Hepatocyte (in vitro differentiated cells): Measurements from ENCODE around the gene ASIC2. TPM values are rescaled to one million over a fixed set of nuclear protein-coding genes. Genes with fewer than 3 reads are reported as not detected.

Source experiments
- DNase-seq: peaks from one replicate; pipeline ENCODE4 v3.0.0-alpha.2; 2016; ENCODE audit warnings: low spot score
- H2AFZ ChIP-seq: fragments of 200-600 bp; sonication (generic); 2 replicates; pipeline ENCODE4 v1.6.0; 2016; ENCODE audit warnings: antibody characterized with exemption, mild to moderate bottlenecking
- H3K27ac ChIP-seq: fragments of 200-600 bp; sonication (generic); 2 replicates; pipeline ENCODE4 v1.5.1; 2016; ENCODE audit warnings: mild to moderate bottlenecking
- H3K27me3 ChIP-seq: fragments of 200-600 bp; sonication (generic); 2 replicates; pipeline ENCODE4 v1.6.1; 2016
- H3K36me3 ChIP-seq: fragments of 200-600 bp; sonication (generic); replicated peaks from 2 replicates; pipeline ENCODE4 v1.5.1; 2016; ENCODE audit warnings: low read depth; ENCODE audit not compliant: insufficient read depth
- H3K4me1 ChIP-seq: fragments of 200-600 bp; sonication (generic); 2 replicates; pipeline ENCODE4 v1.5.1; 2016; ENCODE audit warnings: mild to moderate bottlenecking, moderate library complexity; ENCODE audit not compliant: insufficient read depth
- H3K4me2 ChIP-seq: fragments of 200-600 bp; sonication (generic); 2 replicates; pipeline ENCODE4 v1.6.0; 2016
- H3K4me3 ChIP-seq: fragments of 200-600 bp; sonication (generic); 2 replicates; pipeline ENCODE4 v1.5.1; 2016; ENCODE audit warnings: mild to moderate bottlenecking
- H3K79me2 ChIP-seq: fragments of 200-600 bp; sonication (generic); 2 replicates; pipeline ENCODE4 v1.6.0; 2017; ENCODE audit warnings: mild to moderate bottlenecking
- H3K9me2 ChIP-seq: fragments of 200-600 bp; sonication (generic); replicated peaks from 2 replicates; pipeline ENCODE4 v1.6.0; 2017; ENCODE audit warnings: mild to moderate bottlenecking; ENCODE audit not compliant: insufficient read depth
- H3K9me3 ChIP-seq: fragments of 200-600 bp; sonication (generic); 2 replicates; pipeline ENCODE4 v1.5.1; 2016; ENCODE audit warnings: low read depth, mild to moderate bottlenecking
- H4K20me1 ChIP-seq: fragments of 200-600 bp; sonication (generic); 2 replicates; pipeline ENCODE4 v1.6.0; 2016; ENCODE audit warnings: mild to moderate bottlenecking; ENCODE audit not compliant: insufficient read depth, poor library complexity, severe bottlenecking
- EZH2 ChIP-seq: fragments of 200-600 bp; sonication (generic); IDR thresholded peaks from 2 replicates; pipeline ENCODE4 v1.6.1; 2016; ENCODE audit warnings: antibody characterized with exemption, mild to moderate bottlenecking, borderline replicate concordance
- EZH2phosphoT487 ChIP-seq: fragments of 200-600 bp; sonication (generic); IDR thresholded peaks from one replicate; pipeline ENCODE4 v1.6.1; 2018; ENCODE audit warnings: antibody characterized with exemption, mild to moderate bottlenecking, low read depth, moderate library complexity; ENCODE audit not compliant: unreplicated experiment, severe bottlenecking
- WGBS: methylation state at CpG from one replicate; pipeline ENCODE4 v1.1.6; 2016; ENCODE audit warnings: low lambda C conversion rate; ENCODE audit errors: missing lambda C conversion rate; 5-methylcytosine and 5-hydroxymethylcytosine counted together
- polyA plus RNA-seq: library from polyadenylated mRNA; unstranded; fragments of >200 nt; fragmentation: Nextera tagmentation; extraction: Ambion mirVana; gene quantifications from 2 replicates; pipeline ENCODE4 v1.2.1, GENCODE V29; 2016
- total RNA-seq: library from RNA; depleted of rRNA; stranded (reverse); fragments of >200 nt; gene quantifications from 2 replicates; pipeline ENCODE4 v1.2.3, GENCODE V29; 2014
- TF ChIP-seq, protein P1 (sequence below): fragments of 200-600 bp; sonication (generic); IDR thresholded peaks from 2 replicates; pipeline ENCODE4 v1.5.1; 2016; ENCODE audit warnings: antibody characterized with exemption, mild to moderate bottlenecking; ENCODE audit not compliant: poor library complexity

The ASIC2 gene
- total and polyA plus RNA-seq, 2 experiments from 2014 or later, result 2.3 to 3.3 TPM

GRCh38 chr17:33284022-33284421 lies 9.1 kb downstream of the ASIC2 start:
- peak; percentile 54 for DNase-seq
- H3K4me2 ChIP-seq, result no peak overlapping the region

GRCh38 chr17:33280162-33280943 lies 12.7 kb downstream of the ASIC2 start:
- H3K9me2 ChIP-seq, result no peaks in the 10 kb centered on the region
- 87% methylated on average over 8 of the region's 8 CpGs for WGBS
- no peak overlapping the region for H3K4me3 ChIP-seq

More at GRCh38 chr17:33284022-33284421, 9.1 kb downstream of the ASIC2 start:
- H3K79me2 ChIP-seq, result no peaks in the 10 kb centered on the region
- peak overlapping the region; percentile 63 for H3K27ac ChIP-seq
- WGBS, result 17% methylated on average over 4 of the region's 4 CpGs
- peaks cover 15% of the 10 kb centered on the region for H3K27me3 ChIP-seq
- H2AFZ ChIP-seq, result no peak overlapping the region
- no peaks in the 10 kb centered on the region for H3K36me3 ChIP-seq
- H3K9me2 ChIP-seq, result no peaks in the 10 kb centered on the region
- TF ChIP-seq EZH2phosphoT487, result no peak
- TF ChIP-seq, protein P1, sequence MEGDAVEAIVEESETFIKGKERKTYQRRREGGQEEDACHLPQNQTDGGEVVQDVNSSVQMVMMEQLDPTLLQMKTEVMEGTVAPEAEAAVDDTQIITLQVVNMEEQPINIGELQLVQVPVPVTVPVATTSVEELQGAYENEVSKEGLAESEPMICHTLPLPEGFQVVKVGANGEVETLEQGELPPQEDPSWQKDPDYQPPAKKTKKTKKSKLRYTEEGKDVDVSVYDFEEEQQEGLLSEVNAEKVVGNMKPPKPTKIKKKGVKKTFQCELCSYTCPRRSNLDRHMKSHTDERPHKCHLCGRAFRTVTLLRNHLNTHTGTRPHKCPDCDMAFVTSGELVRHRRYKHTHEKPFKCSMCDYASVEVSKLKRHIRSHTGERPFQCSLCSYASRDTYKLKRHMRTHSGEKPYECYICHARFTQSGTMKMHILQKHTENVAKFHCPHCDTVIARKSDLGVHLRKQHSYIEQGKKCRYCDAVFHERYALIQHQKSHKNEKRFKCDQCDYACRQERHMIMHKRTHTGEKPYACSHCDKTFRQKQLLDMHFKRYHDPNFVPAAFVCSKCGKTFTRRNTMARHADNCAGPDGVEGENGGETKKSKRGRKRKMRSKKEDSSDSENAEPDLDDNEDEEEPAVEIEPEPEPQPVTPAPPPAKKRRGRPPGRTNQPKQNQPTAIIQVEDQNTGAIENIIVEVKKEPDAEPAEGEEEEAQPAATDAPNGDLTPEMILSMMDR, result no peak
- no peak for TF ChIP-seq EZH2
- H3K9me3 ChIP-seq, result no peaks in the 10 kb centered on the region
- H4K20me1 ChIP-seq, result no peaks in the 10 kb centered on the region
- H3K4me3 ChIP-seq, result no peak overlapping the region
- H3K4me1 ChIP-seq, result no peaks in the 10 kb centered on the region

GRCh38 chr17:33277436-33278100 lies 15.5 kb downstream of the ASIC2 start:
- WGBS, result 45% methylated on average over 10 of the region's 10 CpGs
- Histone ChIP-seq H3K36me3 (no peaks in the 10 kb centered on the region), H4K20me1 (no peaks in the 10 kb centered on the region), H3K9me3 (no peaks in the 10 kb centered on the region), H3K4me2 (no peak overlapping the region), H3K4me3 (no peak overlapping the region), H3K4me1 (no peaks in the 10 kb centered on the region), H3K27me3 (no peaks in the 10 kb centered on the region), H3K9me2 (no peaks in the 10 kb centered on the region), H2AFZ (no peak overlapping the region), H3K27ac (no peak overlapping the region), H3K79me2 (no peaks in the 10 kb centered on the region)
- TF ChIP-seq EZH2, result no peak
- TF ChIP-seq EZH2phosphoT487, result no peak
- TF ChIP-seq, protein P1, result no peak
- DNase-seq, result no peak

More at GRCh38 chr17:33280162-33280943, 12.7 kb downstream of the ASIC2 start:
- TF ChIP-seq, protein P1, result no peak
- TF ChIP-seq EZH2 (no peak), EZH2phosphoT487 (no peak)
- H2AFZ ChIP-seq, result no peak overlapping the region
- no peak overlapping the region for H3K4me2 ChIP-seq
- no peaks in the 10 kb centered on the region for H3K79me2 ChIP-seq
- no peaks in the 10 kb centered on the region for H3K27me3 ChIP-seq
- no peak overlapping the region for H3K27ac ChIP-seq
- no peak for DNase-seq
- no peaks in the 10 kb centered on the region for H4K20me1 ChIP-seq
- no peaks in the 10 kb centered on the region for H3K9me3 ChIP-seq
- no peaks in the 10 kb centered on the region for H3K36me3 ChIP-seq
- no peaks in the 10 kb centered on the region for H3K4me1 ChIP-seq
